AG20443 (cell line): ENCODE data around the gene SAMD1.

ENCODE experiments used
- DNase-seq: peaks from one replicate; pipeline ENCODE4 v3.0.0; 2012; ENCODE audit warnings: low spot score, mixed read lengths

SAMD1 gene

DNA sequence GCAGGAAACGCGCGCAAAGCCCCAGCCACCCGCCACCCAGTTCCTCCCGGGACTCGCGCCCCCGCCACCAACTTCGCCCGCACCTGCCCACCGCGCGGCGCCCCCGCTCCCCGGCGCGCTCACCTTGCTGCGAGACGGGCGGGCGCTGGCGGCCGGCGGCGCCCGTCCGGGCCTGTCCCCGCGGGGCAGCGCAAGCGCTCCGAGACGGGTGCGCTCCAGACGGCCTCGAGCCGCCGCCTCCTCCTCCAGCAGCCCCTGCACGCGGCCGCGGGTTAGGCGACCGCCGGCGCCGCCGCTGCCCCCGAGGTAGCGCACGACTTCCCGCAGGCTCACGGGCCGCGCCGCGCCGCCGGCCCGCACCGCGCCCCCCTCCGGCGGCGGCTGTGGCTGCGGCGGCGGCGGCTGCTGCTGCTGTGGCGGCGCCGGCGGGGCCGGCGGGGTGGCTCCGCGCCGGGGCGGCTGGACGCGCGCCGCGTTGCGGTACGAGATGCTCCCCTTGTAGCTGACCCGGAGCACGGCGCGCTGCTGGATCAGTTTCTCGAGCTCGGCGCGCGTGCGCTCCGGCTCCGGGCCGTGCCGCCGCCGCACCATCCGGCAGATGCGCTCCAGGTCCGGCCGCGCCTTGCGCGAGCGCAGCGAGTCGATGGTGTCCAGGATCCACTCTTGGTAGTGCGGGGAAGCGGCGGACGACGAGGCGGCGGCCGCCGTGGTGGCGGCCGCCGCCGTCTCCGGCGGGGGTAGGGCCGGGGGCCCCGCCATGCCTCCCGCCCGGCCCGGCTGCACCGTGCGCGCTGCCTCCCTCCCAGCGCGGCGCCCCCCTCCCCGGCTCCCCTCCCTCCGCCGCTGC, 666 bp downstream of the SAMD1 start:
- DNase-seq: peak; percentile 68

DNA sequence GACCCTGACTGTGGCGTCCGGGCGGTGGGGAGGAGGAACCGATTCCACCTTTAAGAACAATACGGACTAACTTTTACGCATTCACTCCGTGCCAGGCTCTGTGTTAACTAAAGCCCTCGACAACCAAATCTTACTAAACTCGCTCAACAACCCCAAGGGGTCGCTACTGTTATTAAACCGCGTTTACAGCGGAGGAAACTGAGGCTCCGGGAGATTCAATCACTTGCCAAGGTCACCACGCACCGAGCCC, 1.2 kb downstream of the SAMD1 start:
- DNase-seq: peak; percentile 4

DNA sequence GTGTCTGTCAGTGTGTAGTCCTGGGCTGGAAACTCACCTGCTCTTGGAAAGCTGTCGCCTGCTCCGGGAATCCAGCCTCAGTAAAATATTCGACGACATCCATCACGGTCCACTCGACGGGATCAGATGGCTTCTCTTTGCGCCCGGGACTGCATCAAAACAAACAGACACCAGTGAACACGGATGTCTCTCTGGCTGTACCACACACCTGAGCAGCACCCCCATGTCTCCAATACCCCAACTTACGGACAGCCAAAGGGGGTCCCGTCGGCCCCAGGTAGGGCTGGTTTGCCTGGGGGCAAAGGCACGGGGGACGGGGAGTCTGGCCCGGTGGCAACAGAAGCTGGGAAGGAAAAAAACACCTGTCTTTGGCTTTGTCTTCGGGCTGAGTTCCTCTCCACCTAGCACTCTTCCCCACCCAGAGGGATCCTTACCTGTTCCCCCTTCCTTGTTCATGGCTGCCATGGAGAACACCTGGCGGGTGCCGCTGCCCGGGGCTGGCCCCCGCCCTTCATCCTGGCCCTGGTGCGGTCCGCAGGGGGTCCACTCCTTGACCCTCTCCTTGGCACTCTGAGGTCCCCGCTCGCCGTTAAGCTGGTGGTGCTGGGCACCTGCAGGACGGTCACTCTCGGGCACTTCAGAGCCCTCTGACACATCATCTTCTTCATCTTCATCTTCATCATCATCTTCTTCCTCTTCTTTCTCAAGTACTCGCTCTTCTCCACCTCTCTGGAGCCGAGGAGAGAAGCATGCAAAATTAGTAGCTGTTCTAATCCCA, 1.7 kb downstream of the SAMD1 start:
- DNase-seq: no peak

DNA sequence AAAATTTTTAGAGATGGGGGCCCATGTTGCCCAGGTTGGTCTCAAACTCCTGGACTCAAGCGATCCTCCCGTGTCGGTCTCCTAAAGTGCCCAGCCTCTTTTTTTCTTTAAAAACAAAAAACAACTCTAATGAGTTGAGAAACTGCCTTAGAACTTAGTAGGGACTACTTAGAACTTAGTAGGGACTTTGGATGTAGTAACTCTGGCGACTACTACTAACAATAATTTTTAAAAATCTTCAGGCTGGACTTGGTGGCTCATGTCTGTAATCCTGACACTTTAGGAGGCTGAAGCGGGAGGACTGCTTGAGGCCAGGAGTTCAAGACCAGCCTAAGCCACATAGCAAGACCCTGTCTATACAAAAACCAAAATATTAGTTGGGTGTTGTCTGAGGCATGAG, 4.5 kb downstream of the SAMD1 start:
- DNase-seq: no peak

DNA sequence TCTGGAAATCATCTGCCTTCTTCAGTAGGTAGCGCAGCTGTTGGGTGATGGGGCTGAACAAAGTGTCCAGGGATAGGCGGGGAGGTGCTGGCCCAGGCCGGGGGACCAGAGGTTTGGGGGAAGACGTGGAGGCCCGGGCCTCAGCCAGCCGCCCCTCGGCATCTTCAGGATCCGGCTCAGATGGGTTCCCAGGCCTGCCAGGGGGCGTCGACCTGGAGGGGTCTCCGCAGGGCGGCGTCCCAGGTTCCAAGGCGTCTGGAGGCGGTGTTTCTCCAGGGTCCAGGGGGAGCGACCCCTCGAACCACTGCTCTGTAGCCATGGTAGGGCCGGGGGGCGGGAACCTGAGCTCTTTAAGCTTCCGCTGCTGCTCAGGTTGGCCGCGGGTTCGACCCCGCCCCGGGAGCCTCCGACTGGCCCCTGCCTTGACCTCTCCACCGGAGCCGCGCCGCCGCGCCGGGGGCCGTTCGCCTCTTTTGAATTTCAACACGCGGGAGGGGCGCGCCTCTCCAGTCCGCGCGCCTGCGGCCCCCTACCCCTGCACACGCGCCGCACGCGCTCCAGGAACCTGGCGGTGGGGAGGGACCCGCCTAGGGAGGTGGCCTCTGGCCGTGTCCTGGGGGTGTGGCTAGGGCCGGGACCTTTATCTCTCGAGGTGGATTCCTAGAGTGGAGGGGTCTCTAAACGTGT, 5.1 kb downstream of the SAMD1 start, which contains the start of gene C19orf67:
C19orf67 (minus strand) TSS at position 475 of the 687 bp plus-strand sequence; CDS start at position 319, 156 bp downstream.
- DNase-seq: no peak

DNA sequence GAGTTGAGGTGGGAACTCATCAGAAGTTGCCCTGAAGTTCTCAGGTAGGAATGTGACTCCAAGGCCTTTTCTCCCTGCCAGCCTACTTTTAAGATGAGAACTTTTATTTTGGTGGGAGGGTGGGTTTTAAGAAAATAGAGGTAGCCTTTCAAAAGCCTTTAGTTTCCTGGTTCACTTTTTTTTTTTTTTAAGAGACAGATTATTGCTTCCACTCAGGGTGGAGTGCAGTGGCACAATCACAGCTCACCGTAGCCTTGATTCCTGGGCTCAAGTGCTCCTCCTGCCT, 7.9 kb downstream of the SAMD1 start:
- no peak for DNase-seq

DNA sequence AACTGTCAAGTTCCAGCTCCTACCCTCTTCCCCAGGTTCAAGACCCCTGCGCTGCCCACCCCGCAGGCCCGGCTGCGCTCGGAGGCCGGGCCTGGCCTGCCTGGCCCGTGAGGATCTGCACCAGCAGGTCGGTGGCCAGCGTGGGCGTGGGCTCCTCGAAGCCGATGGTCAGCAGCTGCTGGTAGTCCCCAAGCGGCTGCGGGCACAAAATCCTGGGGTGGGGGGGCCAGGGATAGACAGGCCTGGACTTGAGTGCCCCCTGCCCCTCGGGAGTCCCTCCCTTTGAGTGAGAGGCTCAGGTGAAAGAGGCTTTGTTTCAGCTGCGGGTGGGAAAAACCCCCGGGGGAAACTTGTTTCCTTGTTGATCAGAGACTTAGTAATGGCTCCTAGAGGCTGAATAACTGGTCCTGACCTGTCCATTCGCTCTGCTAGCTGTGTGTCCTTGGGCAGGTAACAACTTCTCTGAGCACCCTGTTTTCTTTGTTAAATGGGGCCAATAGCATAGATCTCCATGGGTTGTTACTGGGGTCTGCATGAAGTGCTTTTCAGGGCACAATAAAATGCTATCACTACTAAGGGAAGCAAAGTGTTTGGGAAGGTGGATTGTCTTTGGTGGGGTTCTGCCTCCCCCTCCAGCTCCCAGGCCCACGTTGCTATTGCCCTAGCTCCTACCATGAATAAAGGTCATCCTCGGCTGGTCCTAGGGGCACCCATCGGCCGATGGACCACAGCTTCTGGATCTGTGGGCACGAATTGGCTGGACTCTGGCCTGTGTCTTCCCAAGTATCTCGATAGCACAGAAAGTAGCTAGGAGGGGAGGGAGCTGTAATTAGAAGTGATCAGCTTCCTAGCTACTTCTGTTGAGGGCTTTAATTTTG, 8.5 kb downstream of the SAMD1 start:
- peak; percentile 48 for DNase-seq

DNA sequence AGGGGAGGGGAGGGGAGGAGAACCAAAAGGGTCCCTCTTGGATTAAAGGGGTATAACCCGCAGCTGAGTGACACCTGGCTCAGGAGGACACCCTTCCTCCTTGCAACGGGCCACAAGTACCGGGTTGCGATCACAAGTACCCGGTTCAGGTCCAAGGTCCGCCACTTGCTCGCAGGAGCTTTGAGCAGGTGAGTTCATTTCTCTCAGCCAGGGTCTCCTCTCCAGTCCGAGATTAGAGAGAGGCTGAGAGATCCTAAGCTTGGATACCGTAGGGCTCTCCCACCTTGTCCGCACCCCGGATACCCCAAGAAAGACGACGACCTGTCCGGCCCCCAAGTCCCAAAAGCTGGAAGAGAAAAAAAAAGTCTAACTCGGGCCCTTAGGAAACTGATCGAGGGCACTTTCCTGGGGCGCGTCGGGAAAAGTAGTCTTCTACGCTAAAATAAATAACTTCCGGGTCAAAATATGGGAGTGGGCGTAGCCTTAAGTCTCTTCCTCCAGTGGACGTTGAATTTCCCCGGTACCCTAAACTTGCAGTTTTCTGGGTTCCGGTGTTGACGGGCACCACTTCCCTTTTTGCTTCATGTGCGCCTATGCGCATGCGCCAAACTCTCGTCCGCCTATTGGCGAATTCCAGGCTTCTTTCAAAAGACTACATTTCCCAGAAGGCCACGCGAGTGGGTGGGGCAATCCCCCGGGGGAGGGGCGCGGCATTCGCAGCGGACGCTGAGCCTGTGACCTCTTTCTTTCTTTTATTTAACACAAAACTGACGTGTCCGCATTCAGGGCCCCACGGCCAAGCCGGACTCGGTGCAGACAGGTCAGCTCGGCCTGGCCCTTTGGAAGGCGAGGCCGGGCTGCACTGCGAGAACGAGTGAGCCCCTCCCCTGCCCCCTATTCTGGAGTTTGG, 9.4 kb downstream of the SAMD1 start:
- peak; percentile 98 for DNase-seq

DNA sequence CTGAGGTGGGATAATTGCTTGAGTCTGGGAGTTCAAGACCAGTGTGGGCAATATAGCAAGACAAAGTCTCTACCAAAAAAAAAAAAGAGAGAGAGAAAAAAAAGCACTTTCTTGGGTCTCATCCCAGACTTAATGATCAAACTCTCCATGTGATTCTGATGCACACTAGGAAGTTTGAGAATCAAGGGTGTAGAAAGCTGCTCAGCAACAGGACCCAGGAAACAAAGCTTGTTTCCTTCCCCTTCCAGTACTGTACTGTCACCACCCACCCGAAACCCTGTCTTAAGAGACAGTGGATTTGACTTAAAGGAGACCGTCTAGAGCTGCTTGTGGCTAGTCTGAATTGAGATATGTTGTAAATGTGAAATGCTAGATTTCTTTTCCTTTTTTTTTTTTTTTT, 12.1 kb downstream of the SAMD1 start:
- DNase-seq: no peak

DNA sequence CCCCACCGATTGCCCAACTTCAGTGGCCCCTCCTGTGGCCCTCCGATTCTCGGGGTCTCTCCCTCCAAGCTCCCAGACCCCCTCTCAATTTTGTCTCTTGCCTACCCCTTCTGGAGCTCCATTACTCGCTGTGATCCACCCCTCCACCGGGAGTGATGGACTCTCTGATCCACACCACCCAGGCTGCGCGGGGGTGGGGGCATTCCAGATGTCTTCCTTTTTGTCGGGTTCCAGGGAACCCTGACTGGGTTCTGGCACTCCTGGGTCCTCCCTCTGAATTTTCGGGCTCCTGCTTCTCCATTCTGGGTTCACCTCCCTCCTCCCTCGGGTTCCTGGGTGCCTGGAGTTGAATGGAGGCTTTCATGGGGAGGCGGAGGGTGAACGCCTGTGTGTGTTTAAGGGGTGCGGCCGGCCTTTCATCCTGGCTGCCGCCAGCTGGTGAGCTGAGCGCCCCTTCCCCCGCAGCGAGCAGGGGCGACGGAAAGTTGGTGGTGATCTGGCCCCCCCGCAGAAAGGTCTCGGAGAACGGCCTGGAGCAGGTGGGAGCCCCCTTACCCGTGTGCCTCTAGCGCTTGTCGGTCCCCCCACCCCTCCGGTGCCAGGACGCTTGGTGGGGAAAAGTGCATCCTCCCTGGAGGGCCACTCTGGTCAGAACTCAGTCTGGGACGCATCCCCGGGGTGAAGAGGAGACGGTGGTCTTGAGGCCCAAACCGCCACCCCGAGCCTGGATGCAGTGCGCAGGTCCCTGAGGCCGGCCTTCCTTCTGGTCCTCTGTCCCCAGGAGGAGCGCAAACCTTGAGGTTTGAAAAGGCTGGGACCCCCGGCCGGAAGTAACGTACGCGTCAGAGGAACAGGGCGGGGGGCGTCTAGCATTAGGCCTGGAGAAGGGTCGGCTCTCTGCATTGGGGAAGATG, 16.4 kb downstream of the SAMD1 start:
- no peak for DNase-seq

DNA sequence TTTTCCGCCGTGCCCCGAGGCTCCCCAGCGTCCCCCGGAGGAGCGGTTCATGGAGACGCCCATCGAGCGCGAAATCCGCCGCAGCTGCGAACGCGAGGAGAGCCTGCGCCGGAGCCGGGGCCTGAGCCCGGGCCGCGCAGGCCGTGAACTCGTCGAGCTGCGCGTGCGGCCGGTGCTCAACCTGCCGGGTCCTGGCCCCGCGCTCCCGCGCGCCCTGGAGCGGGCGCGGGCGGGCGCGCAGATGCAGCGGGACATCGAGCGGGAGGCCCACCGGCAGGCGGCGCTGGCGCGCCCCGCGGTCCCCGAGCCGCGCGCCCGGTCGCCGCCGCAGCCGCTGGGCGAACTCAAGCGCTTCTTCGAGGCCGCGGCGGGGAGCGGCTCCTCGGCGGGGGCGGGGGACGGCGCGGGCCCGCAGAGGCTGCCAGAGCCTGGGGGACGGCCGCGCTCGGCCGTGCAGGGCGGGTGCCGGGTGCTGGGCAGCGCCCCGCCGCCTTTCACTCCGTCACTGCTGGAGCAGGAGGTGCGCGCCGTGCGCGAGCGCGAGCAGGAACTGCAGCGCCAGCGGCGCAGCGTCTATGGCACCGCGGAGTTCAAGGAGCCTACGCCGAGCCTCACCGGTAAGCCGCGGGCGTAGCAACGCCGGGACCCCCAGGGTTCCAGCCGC, 17.2 kb downstream of the SAMD1 start:
- peak; percentile 89 for DNase-seq

DNA sequence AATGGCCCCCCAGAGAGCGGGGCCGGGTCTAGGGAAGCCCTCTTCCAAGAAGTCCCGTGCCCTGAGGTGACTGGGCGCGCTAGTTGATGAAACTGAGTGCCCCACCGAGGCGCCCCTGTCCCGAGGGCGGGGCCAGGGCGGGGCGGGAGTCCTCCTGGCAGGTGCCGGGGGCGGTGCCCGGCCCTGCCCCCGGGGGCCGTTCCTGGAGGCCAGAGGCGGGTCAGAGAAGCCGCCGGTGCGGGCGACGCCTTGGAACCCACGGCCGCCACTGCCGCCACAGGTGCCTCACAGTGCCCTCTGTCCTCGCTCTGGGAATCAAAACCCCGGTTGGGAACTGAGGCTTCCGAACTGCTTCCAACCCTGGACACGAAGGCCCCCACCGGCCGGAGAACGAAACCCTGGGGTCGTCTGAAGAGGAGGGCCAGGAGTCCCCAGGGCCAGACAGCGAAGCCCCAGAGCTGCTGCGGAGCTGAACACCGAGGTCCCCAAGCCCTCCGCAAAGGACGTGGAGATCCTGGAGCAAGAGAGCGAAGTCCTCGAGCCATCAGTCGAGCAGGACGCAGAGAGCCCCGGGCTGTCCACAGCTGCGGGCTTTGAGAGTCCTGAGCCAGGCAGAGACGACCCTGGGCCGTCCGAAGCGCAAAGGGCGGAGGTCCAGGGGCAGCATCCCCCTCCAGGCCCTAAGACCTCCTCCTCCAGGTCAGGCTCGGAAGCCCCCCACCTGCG, 17.9 kb downstream of the SAMD1 start, which contains the start of gene MISP3:
MISP3 (plus strand) TSS at position 252 of the 726 bp plus-strand sequence. CDS start 524 bp downstream, outside the sequence.
- DNase-seq: no peak

DNA sequence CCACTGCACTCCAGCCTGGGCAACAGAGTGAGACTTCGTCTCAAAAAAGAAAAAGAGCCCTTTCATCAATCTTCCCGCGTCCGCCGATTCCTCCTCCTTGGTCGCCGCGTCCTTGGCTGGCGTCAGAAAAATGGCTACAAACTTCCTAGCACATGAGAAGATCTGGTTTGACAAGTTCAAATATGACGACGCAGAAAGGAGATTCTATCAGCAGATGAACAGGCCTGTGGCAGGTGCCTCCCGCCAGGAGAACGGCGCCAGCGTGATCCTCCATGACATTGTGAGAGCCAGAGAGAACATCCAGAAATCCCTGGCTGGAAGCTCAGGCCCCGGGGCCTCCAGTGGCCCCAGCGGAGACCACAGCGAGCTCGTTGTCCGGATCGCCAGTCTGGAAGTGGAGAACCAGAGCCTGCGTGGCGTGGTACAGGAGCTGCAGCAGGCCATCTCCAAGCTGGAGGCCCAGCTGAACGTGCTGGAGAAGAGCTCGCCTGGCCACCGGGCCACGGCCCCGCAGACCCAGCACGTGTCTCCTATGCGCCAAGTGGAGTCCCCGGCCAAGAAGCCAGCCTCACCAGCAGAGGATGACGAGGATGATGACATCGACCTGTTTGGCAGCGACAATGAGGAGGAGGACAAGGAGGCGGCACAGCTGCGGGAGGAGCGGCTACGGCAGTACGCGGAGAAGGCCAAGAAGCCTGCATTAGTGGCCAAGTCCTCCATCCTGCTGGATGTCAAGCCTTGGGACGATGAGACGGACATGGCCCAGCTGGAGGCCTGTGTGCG, 20.1 kb downstream of the SAMD1 start:
- no peak for DNase-seq

DNA sequence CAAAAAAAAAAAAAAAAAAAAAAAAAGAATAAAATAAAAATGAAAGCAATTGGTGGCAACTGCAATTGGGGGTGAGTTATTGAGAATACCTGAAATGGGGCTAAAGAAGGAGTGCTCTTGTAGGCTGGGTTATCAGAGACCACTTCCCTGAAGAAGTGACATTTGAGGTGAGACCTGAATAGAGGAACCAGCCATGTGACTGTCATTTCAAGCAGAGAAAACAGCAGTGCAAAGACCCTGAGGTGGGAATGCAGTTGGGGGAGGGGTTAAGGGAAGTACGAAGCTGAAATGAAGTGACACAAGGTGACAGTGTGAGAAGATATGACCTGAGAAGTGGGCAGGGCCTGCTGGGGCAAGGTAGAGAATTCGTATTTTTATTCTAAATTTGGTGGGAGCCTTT, 24.4 kb downstream of the SAMD1 start:
- DNase-seq: no peak

DNA sequence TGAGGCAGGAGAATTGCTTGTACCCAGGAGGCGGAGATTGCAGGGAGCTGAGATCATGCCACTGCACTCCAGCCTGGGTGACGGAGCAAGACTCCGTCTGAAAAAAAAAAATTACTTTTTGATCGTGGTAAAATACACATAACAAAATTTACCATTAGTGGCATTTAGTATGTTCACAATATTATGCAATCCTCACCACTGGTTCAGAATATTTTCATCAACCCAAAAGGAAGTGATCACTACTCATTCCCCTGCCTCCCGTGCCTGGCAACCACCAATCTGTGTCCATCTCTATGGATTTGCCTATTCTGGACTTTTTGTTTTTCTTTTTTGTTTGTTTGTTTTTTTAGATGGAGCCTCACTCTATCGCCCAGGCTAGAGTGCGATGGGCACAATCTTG, 27.4 kb downstream of the SAMD1 start:
- DNase-seq: no peak

DNA sequence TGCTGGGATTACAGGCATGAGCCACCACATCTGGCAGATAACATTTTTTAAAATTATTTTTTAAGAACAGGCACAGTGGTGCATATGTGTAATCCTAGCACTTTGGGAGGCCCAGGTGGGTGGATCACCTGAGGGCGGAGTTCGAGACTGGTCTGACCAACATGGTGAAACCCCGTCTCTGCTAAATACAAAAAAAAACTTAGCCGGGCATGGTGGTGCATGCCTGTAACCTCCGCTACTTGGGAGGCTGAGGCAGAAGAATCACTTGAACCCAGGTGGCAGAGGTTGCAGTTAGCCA, 28.0 kb downstream of the SAMD1 start:
- no peak for DNase-seq

DNA sequence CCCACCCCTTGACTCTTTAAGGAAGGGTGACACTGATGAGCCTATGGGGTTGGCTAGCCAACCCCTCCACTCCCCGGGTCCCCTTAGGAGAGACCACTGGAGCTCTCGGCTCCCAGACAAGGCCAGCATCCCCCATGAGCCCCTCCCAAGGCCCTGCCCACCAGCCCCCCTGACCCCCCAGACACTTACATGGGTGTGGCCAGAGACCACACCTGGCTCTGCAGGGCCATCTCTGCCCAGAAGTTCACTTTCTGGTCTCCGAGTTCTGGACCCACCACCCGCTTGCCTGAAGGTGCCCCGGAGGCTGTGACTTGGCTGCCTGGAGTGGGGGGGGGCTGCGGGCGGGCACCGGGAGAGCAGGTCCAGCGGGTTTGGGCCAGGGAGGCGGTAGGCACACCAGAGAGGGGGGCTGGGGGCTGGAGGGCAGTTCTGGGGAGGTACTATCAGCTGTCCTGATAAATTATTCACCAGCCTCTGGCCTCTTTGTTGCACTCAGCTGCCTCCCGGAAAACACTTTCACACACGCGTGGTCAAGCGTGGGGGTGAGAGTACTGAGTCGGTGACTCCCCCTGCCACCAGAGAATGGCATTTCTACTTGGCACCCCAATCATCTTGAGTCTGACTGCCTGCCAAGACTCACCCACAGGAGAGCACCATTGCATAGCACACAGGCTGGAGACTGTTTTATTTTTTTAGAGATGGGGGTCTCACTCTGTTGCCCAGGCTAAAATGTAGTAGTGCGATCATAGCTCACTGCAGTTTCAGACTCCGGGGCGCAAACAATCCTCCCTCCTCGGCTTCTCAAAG, 28.6 kb downstream of the SAMD1 start, which contains the start of gene PALM3:
PALM3 (minus strand) TSS at position 326 of the 807 bp plus-strand sequence; CDS start at position 230, 96 bp downstream.
- peak; percentile 4 for DNase-seq
